Dedifferentiated amniotic fluid mesenchymal stem cell (primary cell): ENCODE measurements around the gene COL4A2.
A peak's percentile ranks its signal among the peaks of the same experiment; 100 is the strongest.

Experiments
- DNase-seq: peaks from one replicate; pipeline ENCODE4 v3.0.0-alpha.2; 2016; ENCODE audit errors: extremely low spot score

Gene COL4A2

GRCh38 chr13:110339975-110340550, 33.0 kb downstream of the COL4A2 start:
- DNase-seq, result no peak

DNA sequence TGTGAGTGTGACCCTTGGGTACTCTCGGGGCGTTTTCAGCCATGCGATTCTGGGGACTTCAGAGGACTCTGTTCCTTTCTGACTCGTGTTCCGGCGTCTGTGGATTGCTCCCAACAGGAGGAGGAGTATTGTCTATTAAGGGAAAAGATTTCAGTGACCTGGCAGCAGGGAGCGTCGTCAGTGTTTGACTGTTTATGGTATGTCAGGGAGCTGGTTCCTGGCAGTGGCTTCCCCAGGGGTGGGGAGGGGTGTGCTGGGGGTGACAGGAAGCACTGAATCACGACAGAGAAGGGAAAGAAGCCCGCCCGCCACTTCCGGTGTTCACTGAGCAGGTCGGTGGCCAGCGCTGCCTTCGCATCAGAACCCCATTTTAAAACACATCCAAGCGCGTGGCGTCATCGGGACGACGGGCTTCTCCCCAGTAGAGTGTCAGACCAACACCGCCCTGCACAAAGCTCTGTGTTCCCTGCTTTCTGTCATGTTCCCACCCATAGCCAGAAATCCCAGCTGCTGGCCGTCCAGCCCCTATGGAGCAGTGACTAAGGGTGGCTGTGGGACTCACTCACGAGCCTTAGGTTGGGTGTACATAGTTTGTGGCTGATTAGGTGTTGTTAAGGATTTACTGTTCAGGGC, 33.8 kb downstream of the COL4A2 start:
- DNase-seq, result no peak

DNA sequence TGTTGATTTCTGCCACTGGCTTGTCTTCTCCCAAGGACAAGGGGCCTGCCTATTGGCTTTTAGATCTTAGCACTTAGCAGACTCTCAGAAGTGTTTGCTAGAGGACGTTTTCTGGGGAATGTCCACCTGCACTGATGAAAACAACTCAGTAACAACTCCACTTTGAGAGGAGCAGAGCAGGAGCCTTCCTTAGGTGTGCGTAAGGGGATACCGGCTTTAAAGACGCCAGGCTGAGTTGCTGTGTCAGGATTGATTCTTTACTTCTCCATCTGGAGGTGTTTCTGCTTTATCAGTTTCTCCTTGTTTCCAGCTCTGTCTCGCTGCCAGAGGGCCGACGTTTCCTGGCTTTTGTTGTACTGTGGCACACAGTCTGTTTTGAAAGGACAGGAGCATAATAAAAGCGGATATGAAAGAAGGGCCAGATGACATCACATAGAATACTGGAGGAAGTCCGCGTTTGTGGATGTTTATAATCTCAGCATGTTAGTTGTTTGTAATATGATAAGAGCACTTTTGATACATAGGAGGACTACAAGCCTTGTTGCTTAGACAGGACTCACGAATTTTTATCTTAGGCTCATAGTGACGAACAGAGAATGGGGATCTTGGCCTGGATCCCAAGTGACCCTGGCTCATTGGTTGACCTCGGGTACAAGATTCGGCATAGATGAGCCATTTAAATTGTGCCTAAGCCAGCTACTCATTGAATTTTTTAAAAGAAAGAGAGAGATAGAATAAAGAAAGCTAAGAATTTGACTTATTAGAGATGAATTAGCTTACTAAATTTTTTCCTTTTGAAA, 34.6 kb downstream of the COL4A2 start:
- DNase-seq, result no peak

GRCh38 chr13:110342474-110342873, 35.4 kb downstream of the COL4A2 start:
- no peak for DNase-seq

DNA sequence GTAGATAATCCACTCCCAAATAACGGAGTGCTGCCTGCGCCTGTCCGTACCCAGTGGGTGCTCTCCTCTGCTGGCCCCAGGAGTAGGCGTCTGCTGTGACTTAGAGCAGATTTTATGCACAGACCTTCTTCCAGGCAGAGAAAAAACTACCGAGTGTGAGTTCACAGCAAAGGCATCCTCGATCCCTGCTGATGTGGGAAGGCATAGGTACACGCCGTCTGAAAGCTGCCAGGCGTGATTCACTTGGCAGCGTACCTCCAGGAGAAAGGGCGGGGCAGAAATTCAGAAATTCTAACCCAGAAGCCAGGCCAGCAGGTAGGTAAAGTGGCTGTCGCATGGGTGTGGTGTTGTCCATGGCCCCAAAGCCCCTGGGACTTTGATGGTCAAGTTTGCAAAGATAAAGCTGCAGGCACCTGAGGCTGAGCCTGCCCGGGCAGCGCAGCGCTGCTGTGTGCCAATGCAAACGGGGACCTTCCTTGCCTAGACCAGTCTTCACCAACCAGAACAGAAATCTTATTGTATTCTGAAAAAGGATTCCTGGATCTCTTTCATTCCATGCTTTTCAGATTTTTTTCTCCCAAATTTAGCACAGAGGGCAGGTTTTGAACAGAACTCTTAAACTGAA, 36.3 kb downstream of the COL4A2 start:
- DNase-seq, result no peak

DNA sequence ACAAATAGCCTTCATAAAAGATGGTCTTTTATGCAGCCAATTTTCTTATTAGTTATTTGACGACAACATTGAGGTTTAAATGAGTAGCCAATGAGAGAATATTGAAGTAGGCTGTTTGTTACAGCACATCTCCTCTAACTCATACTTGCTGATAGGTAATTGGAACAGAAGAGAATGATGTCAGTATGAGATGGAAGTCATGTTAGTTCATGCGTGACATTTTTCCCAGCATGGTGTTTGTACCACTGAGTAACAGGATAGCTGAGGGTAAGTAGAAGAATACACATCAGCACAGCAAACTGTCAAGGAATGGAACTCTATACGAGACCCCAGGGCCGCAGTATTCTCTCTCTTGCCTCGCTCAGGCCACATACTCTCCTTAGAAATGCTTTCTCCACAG, 37.2 kb downstream of the COL4A2 start:
- DNase-seq, result no peak

- no peak for DNase-seq
Observed at GRCh38 chr13:110345266-110345665, 38.2 kb downstream of the COL4A2 start.

- DNase-seq, result no peak
Observed at GRCh38 chr13:110345701-110346100, 38.6 kb downstream of the COL4A2 start.

DNA sequence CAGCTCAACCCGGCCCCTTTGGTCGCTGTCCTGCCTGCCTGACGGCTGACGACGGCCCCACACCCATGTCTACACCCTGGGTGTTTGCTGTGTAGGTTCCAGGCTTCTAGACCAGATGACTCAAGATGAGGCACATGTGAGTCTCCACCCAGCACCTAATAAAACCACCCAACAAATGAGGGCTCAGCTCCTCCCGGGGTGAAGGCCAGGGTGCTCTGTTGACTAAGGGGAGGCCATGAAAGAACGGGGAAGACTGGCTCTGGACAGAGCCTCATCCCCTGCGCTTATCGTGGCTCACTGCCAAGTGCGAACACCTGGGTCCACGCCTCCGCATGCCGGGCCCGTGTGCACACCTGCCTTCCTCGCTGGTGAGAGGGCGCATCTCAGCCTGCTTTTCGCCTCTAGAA, 39.6 kb downstream of the COL4A2 start:
- DNase-seq, result no peak

GRCh38 chr13:110347088-110347487, 40.0 kb downstream of the COL4A2 start:
- no peak for DNase-seq

DNA sequence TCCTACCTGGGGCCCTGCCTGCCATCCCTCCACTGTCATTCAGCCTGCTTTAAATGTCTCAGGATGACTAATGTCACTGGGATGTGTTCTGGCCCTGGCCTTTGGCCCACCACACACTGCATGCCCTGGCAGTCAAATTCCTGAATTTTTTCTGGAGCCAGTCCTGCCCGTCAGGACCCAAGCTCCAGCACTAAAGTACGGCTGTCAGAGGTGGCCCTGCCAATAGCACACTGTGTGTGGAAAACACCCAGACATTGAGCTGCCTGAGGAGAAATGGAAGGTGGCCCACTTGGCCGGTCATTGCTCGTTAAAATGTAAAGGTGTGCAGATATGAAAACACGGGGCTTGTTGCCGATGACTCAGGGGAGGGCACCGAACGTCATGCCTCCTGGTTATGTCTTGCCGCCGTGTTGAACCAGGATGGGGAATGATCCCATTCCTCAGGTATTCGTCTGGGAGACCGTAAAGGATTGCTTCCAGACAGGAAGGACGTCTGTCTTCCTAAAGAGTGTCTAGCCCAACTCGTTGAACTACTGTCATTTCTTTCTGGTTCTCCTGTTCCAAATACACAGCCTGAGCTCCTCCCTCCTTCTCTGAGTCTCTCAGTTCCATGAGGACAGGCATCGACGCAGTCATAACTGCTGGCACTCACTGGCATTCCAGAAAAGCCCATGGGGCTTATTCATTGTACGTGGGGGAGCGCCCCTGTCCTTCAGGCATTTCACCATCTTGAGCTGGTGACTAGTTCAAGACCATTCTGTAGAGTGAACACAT, 40.6 kb downstream of the COL4A2 start:
- DNase-seq, result peak; percentile 68

GRCh38 chr13:110348309-110349105, 41.4 kb downstream of the COL4A2 start:
- no peak for DNase-seq

DNA sequence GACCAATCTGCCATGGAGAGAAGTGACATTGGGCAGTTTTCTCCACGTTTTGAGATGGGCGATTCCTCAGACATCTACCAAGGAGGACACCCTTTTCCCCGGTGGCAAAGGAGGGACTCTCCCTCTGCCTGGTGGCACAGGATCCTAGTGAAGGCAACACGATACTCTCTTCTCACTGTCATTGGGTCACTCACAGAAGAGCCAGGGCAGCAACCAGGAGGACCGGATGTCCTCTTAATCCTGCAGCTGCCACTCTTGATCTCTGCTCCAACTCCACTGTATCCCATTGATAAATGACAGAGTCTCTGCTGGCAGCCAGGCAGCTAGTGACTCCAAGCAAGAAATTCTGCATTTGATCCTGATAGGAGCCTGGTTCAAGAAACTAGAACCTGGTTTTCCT, 42.2 kb downstream of the COL4A2 start:
- no peak for DNase-seq

GRCh38 chr13:110350049-110350448, 43.0 kb downstream of the COL4A2 start:
- no peak for DNase-seq

GRCh38 chr13:110350509-110350908, 43.4 kb downstream of the COL4A2 start:
- DNase-seq, result no peak

- DNase-seq, result no peak
Observed at GRCh38 chr13:110351636-110352420, 44.7 kb downstream of the COL4A2 start.

- no peak for DNase-seq
Observed at GRCh38 chr13:110352735-110353134, 45.7 kb downstream of the COL4A2 start.

GRCh38 chr13:110353339-110353977, 46.4 kb downstream of the COL4A2 start:
- no peak for DNase-seq

GRCh38 chr13:110354123-110354627, 47.1 kb downstream of the COL4A2 start:
- no peak for DNase-seq
